ENCODE measurements around the gene SCN8A.
"Not testable (repeated sequence)": the region's sequence is repeated elsewhere in the genome, so short reads cannot be mapped to it uniquely, and the experiment has no call there.

Gene SCN8A

DNA sequence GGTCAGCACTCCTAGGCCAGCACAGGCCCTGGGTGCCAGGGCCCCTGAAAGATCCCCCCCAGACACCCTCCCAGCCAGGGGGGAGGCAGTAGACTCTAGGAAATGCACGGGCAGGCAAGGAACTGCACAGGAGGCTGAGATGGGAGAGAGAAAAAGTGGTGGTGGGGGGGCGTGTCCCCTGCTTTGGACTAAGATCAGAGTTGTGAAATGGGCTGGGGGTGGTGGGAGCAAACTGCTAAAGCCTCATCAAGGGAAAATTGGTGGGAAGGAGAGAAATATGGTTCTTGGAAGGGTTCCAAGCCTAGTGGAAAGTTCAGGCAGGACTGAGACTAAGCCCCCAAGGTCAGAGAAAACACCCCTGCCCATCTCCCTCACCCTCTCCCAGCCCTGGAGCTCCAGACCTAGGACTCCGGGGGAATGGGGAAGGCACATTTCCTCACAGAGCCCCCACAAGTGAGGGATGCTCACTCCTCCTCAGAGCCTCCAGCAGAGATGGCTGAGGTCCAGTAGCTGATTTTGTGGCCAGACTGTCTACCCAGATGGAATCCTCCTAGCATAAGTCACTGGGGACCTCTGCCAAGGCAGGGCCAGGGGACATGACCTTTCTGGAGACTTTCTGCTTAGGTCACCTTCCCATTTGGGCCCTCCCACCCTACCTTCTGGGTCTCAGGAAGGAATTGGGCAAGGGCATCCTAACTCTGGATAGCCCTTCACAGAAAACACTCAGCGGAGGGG is 227.7 kb downstream of the SCN8A start:
- no peak for DNase-seq

DNA sequence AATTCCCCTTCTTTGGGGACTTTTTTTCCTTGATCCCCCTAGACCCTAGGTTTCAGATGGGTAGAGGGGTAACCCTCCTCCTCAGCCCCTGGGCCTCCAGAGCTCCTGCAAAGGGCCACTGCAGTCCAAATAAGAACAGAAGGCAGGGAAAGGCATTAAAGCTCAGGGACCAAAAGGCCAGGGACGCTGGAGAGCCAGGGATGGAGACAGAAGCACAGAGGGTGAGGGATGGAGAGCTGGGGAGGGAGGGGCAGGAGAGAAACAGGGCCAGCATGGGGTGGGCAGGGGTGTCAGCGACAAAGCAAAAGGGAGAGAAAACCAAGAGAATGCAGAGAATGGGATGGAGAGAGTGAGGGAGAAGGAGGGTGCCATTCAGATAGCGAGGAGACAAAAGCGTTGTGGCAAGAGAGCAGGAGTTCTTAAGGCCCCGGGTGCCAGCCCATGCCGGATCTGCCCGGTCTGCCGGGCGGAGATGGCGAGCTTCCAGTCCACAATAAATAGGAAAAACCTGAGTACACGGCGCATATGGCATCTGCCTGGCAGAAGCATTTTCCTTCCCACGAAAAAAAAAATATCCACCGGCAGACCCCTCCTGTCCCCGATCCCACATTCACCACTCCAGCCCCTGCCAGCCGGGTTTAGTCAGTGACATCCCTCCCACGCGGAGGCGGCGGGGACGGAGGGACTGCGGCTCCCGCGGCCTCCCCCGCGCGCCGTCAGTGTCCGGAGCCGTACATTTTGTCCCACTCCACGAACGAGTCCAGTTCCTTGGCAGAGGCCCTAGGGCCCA is 228.9 kb downstream of the SCN8A start:
- DNase-seq: no peak

DNA sequence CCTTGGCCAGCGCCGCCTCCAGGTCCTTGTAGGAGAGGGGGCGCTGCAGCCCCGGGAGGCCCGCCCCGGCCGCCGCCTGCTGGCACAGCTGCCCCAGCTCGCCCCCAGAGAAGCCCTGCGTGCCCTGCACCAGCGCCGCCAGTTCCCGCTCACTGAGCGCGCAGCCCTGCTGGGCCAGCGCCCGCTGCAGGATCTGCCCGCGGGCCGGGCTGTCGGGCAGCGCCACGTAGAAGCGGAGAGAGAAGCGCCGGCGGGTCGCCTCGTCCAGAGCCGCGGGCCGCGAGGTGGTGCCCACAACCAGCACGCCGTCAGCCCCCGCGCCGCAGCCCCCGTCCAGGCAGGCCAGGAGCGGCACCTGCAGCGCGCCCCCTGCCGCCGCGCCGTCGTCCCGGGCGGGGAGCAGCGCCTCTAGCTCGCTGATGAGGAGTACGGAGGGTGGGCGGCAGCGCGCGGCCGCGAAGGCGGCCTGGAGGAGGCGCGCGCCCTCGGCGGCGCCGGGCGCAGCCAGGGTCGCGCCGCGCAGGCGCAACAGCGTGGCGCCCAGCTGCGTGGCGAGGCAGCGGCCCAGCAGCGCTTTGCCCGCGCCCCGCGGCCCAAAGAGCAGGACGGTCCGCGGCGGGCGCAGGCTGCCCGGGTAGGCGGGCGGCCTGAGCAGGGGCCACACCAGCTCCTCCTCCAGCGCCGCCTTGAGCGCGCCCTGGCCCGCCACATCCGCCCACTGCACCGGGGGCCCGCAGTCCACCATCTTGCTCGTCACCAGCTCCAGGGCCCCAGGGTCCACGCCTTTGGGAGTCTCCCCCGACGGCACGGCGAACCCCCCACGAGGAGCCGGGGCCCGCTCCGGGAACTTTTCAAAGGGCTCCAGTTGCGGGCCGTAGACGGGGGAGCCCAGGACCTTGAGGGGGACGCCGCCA is 229.8 kb downstream of the SCN8A start:
- DNase-seq: peak; percentile 74

DNA sequence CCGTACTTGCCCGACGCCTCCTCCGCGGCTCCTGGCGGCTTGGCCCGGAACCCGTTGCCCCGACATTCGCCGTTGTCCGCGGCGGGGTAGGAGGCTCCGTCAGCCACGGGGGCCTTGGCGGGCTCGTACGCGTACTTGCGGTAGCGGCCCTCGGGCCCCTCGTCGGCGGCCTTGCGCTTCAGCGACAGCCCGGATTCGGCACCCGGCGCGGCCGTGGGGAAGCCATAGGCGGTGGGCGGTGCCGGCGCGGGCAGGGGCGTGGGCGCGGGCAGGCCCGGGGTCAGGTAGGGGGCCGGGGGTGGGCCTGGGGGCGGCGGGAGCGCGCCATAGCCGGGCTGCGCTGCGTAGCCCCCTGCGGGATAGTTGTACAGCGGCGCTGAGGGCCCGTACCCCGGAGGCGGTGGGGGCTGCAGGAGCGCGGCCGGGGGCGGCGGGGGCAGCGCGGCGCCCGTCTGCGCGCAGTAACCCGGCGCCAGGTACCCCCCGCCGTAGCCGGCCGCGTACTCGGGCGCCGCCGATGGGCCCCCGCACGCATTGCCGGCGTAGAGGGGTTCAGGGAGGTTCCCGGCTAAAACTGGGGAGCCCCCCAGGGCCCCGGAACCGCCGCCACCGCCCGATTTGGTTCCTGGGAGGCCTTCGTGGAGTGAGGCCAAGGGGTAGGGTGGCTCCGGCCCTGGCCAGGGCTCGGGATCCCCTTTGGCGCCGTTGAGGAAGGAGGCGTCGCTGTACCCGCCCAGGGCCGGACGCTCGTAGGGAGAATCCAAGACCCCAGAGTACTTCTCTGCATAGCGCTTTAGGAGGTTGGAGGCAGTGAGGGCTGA is 230.6 kb downstream of the SCN8A start:
- DNase-seq: no peak

DNA sequence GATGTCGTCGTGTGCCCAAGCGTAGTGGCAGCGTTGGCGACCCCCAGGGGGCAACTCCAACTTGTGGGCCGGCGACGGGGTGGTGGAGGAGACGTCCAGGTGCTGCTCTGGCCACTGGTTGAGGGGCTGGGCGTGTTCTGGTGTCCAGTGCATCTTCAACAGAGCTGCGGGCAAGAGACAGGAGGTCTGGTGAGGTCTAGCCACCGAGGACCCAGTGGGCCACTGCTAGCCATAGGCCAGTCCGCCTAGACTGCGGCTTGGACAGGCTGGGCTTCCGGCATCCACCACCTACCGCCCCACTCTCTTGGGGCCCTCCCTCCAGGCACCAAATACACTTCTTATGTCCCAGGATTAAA is 231.2 kb downstream of the SCN8A start:
- no peak for DNase-seq

DNA sequence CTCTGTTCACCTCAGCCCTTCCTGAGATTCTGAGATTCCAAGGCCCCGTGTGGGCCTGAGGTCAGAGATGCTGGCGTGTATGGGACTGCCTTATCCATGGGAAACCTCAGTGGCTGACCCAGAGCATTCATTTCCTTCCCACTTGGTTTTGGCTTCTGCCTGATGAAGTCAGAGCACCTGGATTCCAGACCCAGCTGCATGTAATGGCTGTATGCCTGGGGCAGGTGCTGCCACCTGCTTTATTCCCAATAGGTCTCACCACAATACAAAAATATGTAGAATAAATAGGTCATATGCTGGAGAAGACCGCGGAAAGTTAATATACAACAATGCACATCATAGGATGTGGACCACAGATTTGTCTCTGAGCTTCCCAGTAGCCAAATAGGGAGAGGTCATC is 231.9 kb downstream of the SCN8A start:
- DNase-seq: no peak

DNA sequence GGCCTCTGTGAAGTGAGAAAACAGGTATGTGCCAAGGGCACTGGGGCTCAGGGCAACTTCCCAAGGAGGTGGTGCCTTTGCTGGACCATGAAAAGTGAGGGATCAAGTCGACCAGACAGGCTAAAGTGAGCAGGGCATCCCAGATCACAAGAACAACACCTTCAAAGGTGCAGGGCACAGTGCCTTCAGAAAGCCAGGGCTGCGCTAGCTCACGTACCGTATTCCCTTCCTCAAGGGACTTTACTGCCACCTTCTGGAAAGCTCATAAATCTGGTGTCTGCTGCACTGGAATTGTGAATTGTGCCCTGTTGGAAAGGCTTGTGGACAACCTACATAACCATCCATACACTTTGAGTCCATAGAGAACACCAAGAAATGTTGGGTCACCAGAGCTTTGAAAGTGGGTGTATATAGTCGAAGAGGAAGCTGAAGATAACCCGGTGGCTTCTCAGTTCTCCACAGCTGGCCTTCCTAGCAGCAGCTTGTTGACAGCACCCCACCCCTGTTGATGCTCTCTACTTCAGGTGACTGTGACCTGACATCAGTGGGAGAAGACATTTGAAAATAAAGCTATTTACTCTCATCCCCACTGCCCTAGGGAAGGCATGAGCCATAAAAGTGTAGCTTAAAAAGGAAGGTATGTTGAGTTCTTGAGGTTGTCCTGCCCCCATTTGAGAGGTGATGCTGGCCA is 233.0 kb downstream of the SCN8A start:
- DNase-seq: no peak

DNA sequence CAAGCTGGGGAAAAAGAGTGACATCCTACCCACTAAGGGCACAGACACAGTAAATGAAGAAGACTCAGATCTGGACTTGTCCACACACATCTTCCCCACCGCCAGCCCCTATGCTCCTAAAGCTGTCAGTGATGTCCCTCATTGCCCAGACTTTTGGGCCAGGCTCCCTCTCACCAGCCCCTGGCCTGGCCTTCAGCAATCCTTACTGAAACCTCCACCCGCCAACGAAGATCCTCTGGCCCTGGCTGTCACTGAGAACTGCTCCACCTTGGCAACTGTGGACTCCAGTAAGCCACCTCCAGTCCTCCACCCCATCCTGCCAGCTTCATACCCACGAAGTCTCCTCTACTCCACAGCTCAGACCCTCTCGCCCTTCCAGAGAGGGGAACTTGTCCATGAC is 234.2 kb downstream of the SCN8A start:
- DNase-seq: no peak

DNA sequence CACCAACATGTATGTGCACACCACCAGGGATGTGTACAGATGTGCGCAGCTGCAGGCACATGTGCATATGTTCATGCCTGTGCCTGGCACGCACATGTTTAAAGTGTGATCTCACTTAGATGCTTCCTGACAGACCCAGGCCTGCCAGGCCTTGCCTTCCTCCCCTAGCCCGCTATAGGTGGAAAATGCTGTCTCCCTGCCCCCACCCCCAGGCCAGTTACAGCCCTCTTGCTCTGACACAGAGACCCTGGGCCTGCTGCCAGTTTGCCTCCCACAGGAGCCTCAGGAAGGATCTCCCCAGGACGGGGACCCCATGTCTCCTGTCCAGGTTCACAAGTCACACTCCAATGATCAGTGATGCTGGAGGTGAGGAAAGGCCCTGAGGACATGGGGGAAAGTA is 235.8 kb downstream of the SCN8A start:
- DNase-seq: no peak

DNA sequence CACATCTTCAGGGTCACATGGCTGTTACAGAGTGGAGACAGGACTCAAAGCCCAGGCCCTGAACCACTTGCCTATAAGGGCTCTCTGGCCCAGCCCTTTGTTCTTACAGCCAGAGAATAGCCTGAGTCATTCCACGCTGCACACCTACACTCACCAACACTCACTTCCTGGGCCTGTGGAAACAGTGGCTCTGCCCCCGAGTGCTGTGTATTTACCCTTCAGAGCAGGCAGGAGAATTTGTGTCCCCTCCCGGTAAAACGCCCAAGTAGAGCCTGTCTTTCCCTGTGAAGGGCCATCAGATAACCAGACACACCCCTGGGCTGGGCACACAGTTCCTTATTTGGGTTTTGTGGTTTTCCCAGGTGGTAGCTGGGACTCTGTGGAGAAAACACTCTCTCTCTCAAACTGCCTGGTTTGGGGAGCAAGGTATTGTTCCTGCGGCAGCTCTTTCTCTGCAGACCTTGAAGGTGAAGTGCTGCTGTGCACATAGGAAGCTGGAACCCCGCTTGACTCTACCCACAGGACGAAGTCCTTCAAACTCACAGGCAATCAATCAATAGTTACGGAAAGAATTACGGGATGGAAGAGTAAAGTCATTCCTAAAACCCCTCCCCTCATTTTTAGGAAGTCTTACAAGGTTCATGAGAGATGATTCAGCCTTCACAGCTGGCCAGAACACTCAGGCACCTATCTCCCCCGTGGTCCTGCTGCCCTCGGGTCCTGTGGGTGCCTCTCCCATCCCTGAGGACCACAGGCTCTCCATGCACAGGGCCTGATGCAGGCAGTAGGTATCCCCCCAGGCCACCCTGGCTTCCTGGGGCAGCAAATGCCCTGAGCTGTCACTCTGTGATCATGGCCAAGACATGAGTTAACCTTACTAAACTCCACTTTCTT is 237.1 kb downstream of the SCN8A start:
- DNase-seq: peak; percentile 47

DNA sequence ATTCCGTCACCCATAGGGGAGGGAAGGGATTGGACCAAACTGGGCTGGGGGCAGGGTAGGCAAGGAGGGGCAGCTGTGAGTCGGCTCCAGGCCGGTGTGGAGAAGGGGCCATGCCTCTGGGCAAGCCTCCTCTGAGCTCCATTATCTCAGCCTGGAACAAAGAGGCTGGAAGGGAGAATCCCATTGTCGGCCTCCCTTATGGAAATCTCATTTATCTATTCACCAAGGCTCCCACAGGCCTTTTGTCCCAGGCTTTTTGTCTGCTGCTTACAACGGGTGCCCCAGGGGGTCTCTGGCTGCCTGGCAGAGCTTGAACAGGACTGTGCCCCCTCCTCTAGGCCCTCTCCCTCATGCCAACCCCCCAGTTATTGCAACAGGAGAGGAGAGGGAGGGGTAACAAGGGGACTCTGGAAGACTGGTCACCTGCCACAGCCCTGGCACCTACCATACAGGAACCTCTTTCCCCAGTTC is 238.0 kb downstream of the SCN8A start:
- no peak for DNase-seq

DNA sequence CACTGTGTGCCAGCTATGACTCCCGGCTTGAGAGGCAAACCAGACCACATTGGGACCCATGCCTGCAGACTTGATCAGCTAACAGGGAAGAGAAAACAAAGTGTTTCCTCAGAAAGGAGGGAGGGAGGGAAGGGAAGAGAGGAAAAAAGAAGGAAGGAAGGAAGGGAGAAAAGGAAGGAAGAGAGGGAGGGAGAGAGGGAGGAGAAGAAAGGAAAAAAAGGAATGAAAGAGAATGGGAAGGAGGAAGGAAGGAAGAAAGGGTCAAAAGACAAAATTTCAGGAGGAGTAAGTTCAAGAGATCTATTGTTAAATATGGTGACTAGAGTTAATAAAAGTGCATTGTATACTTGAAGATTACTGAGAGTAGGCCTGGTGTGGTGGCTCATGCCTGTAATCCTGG is 238.6 kb downstream of the SCN8A start:
- no peak for DNase-seq

DNA sequence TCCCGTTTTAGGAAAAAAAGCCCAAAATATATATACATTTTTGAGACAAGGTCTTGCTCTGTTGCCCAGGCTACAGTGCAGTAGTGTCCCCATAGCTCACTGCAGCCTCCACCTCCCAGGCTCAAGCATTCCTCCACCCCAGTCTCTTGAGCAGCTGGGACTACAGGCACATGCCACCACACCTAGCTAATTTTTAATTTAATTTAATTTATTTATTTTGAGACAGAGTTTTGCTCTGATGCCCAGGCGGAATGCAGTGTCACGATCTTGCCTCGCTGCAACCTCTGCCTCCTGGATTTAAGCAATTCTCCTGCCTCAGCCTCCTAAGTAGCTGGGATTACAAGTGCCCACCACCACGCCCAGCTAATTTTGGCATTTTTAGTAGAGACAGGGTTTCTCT is 240.8 kb downstream of the SCN8A start:
- not testable (repeated sequence) for DNase-seq

DNA sequence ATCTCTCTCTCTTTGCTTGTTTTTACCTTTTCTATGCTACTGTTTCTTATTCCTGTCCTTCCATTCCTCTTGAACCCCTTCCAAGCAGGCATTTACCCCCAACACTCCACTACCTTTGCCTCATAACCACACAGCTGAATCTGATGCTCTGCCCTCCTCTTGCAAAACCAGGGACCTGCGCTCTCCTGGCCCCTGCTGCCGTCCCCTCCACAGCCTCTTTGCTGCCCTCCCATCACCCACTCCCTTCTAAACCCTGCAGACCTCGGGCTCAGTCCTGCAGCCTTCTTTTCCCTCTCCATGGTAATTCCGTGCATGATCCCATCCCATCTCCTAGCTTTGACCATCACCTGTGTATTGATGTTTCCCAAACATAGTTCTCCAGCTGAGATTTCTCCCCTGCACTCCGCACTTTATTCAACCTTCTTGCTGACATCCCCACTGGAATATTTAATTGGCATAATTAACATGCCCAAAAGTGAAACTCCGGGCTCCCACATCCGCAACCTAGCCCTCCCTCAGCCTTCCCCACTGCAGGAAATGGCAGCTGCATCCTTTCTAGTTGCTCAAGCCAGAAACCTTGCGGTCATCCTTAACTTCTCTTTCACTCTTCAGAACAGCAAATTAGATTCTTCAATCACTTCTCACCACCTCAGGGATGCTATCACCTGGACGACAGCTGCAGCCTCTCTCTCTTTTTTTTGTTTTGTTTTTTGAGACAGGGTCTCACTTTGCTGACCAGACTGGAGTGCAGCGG is 241.5 kb downstream of the SCN8A start:
- DNase-seq: no peak

DNA sequence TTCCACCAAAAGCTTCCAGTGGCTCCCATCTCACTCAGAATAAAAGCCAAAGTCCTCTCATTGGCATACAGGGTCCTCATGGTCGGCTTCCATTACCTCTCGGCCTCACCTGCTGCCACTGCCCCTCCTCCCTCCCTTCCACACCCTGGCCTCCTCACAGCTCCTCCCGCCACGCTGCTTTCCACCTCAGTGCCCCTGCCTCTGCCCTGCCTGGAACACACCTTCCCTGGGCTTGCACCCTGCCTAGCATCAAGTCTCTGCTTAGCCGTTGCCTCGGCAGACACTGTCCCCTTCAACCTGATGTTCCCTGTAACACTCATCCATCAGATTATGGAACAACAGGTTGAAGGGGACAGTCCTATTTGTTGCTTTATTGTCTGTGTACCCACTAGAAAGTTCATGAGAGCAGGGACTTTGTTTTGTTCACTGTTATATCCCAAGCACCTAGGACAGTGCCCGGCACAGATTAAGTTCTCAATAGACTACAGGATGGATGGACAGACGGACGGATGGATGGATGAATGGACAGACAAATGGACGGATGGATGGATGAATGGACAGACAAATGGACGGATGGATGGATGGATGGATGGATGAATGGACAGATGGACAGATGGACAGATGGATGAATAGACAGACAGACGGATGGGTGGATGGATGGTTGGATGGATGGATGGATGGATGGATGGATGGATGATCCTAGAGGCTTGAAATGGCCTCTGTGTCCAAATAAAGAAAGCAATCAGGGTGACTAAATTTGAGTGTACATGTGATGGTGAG is 242.6 kb downstream of the SCN8A start:
- DNase-seq: no peak

DNA sequence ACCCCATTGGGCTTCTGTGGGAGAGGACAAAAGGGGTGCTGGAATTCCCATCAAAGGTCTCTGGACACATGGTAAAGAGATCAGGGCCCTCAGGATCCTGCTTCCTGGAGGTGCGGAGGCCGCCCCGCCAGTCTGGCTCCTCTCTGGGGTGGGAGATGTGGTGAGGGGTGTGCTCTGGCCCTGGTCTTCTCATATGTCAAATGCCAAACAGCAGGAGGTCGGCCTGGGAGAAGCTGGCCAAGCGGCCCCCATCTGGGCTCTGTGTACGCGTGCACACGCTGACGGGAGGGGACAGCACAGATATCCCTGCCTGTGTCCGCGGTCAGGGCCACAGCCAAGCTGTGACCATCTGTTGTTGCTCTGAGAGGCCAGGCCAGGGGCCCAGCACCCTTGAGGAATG is 243.4 kb downstream of the SCN8A start:
- DNase-seq: no peak

DNA sequence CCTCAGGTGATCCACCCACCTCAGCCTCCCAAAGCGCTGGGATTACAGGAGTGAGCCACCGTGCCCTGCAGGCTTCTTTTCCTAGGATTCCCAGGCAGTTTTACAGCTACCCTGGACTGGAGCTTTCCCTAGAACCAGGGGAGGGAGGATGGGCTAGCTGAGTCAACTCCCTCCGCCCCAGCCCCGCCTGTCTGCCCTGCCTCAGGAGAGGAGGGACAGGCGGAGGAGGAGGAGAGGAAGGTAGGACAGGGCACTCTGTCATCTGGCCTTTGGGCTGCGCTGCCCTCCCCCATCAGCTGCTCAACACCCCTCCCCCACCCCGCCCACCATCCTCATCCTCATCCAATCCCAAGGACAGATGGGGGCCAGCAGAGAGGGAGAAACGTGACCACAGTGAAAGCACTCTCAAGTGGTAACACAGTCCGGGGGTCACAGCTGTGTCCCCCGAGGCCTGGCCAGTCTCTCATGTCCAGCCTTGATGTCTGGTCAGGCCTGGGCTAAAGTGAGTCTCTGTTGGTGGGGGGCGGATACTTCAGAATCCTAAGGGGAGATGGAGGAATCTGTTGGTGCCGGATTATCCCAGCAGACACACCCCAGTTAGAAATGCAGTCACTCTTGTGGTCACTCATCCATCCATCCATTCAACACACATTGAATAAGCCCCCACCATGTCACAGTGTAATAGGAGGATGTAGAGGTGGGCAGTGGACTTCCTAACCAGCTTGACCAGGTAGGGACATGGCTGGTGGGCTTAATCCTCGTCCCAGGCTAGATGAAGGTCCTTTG is 245.2 kb downstream of the SCN8A start:
- no peak for DNase-seq

DNA sequence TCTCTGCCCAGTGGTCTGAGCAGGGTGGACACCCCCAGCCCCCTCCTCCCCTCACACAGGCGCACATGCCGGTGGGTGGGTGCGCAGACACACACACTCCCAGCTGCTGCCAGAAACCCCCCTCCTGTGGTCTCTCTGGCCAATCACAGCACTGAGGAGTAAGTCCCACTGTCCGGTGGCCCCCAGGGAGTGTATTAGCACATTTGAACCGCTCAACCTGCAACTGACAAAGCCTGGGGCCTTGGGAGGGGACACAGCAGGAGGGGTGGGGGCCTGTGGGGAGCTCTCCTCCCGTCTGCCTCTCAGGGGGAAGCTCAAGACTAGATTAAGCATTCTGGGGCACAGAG is 245.8 kb downstream of the SCN8A start:
- no peak for DNase-seq

DNA sequence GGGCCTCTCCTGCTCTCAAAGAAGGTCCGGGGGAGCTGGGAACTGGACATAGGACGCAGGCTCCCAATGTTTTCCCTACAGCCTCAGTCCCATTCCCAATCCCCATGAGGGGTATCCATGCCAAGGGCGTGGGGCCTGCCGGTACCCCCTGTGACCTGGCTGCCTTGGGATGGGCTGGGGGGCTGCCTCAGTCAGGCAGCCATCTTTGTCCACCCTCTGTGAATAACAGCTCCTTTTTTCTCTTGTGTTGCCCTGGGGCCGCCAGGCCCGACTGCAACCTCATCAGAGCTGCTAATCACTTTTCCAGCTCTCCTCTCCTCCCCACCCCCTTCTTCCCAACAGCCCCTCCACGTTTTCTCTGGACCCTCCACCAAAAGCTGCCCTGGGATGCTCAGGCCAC is 246.3 kb downstream of the SCN8A start:
- DNase-seq: no peak
